ENCODE measurements around the gene CYP26A1. TPM values are rescaled to one million over a fixed set of nuclear protein-coding genes. Genes with fewer than 3 reads are reported as not detected.

CYP26A1 gene
- total and polyA plus RNA-seq, 9 donors: 0.22 TPM; not detected in 8

DNA sequence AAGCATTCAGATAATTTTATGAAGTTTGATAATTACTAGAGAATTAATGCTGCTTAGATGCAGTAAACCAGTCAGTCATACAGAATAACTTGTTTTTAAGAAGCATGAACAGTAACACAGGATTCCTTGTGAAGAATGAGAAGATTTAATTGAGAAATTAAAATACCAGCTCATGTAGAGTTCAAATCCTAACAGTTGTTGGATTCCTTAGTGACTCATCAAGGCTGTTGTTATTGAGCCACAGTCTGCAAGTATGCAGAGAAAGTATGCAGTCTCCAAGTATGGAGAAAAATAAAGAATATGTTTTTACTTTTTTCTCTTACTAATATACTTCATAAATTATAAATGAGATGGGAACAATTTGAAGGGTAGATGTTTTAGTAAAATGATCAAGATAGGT lies 43.3 kb upstream of the CYP26A1 start:
- Histone ChIP-seq H3K9me3 (no peaks in the 10 kb centered on the region), H3K36me3 (no peaks in the 10 kb centered on the region), H3K27ac (no peak overlapping the region), H3K27me3 (no peaks in the 10 kb centered on the region), H3K4me1 (ENCODE audit: insufficient read depth) (peaks cover 2% of the 10 kb centered on the region), H3K4me3 (no peak overlapping the region)
- TF ChIP-seq POLR2A (IDR thresholded peaks at IDR 0.05) (no peak), EP300 (IDR thresholded peaks at IDR 0.05) (no peak), CTCF (IDR thresholded peaks at IDR 0.05) (no peak)
- intact Hi-C loops (cut with DNase I): no loop called here
- no peak for DNase-seq

GRCh38 chr10:93032105-93032808 lies 41.4 kb upstream of the CYP26A1 start:
- no peak overlapping the region for H3K27ac ChIP-seq
- no peaks in the 10 kb centered on the region for H3K36me3 ChIP-seq
- peaks cover 2% of the 10 kb centered on the region for H3K4me1 ChIP-seq (ENCODE audit: insufficient read depth)
- intact Hi-C loops (cut with DNase I): no loop called here
- H3K4me3 ChIP-seq: no peak overlapping the region
- no peaks in the 10 kb centered on the region for H3K27me3 ChIP-seq
- TF ChIP-seq POLR2A (IDR thresholded peaks at IDR 0.05): no peak
- no peak for TF ChIP-seq EP300 (IDR thresholded peaks at IDR 0.05)
- no peak for TF ChIP-seq CTCF (IDR thresholded peaks at IDR 0.05)
- DNase-seq: no peak
- H3K9me3 ChIP-seq: no peaks in the 10 kb centered on the region
- 38 to 69% (median 40%) methylated on average over 5 of the region's 5 CpGs for WGBS, 3 donors

GRCh38 chr10:93032809-93033137 lies 40.9 kb upstream of the CYP26A1 start:
- peaks cover 2% of the 10 kb centered on the region for H3K4me1 ChIP-seq (ENCODE audit: insufficient read depth)
- intact Hi-C loops (cut with DNase I): no loop called here
- no peaks in the 10 kb centered on the region for H3K27me3 ChIP-seq
- 96% methylated on average over 1 of the region's 1 CpG for WGBS, 3 donors
- no peak overlapping the region for H3K27ac ChIP-seq
- no peak overlapping the region for H3K4me3 ChIP-seq
- no peak for DNase-seq
- H3K9me3 ChIP-seq: no peaks in the 10 kb centered on the region
- no peaks in the 10 kb centered on the region for H3K36me3 ChIP-seq
- no peak for TF ChIP-seq CTCF (IDR thresholded peaks at IDR 0.05)

- TF ChIP-seq POLR2A (IDR thresholded peaks at IDR 0.05) (no peak), CTCF (IDR thresholded peaks at IDR 0.05) (no peak), EP300 (IDR thresholded peaks at IDR 0.05) (no peak)
- intact Hi-C loops (cut with DNase I): no loop called here
- Histone ChIP-seq H3K9me3 (no peaks in the 10 kb centered on the region), H3K4me1 (ENCODE audit: insufficient read depth) (peaks cover 2% of the 10 kb centered on the region), H3K36me3 (no peaks in the 10 kb centered on the region), H3K27me3 (no peaks in the 10 kb centered on the region), H3K4me3 (no peak overlapping the region), H3K27ac (no peak overlapping the region)
- DNase-seq: no peak
- 29 to 36% (median 33%) methylated on average over 1 of the region's 1 CpG for WGBS, 3 donors
These were observed 39.3 kb upstream of the CYP26A1 start for GRCh38 chr10:93034426-93034825.

All from ovary (tissue), 9 donors.